Measurements from ENCODE around the gene SYVN1.

GRCh38 chr11:65124480-65125196 is 9.7 kb downstream of the SYVN1 start:
- TF ChIP-seq MAX (IDR thresholded peaks at IDR 0.05; ENCODE audit: insufficient read depth, insufficient read length) (no peak), CTCF (IDR thresholded peaks at IDR 0.05; ENCODE audit: extremely low read depth in 1 of 2, insufficient read depth in 1 of 2, low read depth in 1 of 2, low read length in 2 of 2) (no peak), POLR2AphosphoS5 (IDR thresholded peaks at IDR 0.05; ENCODE audit: insufficient read depth, low read depth, low read length) (no peak)

Measured in endothelial cell of umbilical vein (primary cell).